Adipose tissue (tissue), 3 donors: ENCODE results near the gene SLC26A4. TPM values are rescaled to one million over a fixed set of nuclear protein-coding genes. Genes with fewer than 3 reads are reported as not detected.

Experiments
- H3K27ac ChIP-seq: one replicate; pipeline ENCODE4 v1.5.1; 2013; ENCODE audit warnings: low read depth, low read length
- WGBS, 3 donors: extraction: QIAGEN DNeasy Blood & Tissue Kit; methylation state at CpG; one replicate each; pipeline ENCODE4 v1.1.7; 2013; 5-methylcytosine and 5-hydroxymethylcytosine counted together
- polyA plus RNA-seq, 3 donors: library from polyadenylated mRNA; stranded (reverse); fragments of 200-250 nt; gene quantifications; one replicate each; pipeline ENCODE4 v1.2.3, GENCODE V29; 2013
- donor health status: healthy with polysubstance abuse.
- donor health status: Bipolar disorder and iron deficiency.
- donor health status: healthy.

The SLC26A4 gene
- polyA plus RNA-seq, 3 donors, result 0.30 to 1.9 (median 0.31) TPM

DNA sequence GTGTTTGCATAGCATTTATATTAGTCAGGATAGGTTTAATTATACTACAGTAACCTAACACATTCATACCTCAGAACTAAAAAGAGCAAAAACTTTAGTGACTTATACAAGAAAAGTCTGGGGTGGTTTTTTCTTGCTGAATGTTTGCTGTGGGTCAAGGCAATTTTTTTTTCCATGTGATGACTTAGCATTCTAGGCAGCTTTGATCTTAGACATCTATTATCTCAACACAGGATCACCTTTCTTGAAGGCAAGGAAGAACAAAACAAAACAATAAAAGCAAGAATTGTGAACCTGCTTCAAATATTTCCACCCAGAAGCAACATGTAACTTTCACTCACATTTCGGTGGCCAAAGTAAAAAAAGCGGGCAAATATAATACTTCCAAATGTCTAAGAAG, 62.6 kb downstream of the SLC26A4 start:
- 88 to 96% (median 94%) methylated on average over 2 of the region's 2 CpGs for WGBS, 3 donors

DNA sequence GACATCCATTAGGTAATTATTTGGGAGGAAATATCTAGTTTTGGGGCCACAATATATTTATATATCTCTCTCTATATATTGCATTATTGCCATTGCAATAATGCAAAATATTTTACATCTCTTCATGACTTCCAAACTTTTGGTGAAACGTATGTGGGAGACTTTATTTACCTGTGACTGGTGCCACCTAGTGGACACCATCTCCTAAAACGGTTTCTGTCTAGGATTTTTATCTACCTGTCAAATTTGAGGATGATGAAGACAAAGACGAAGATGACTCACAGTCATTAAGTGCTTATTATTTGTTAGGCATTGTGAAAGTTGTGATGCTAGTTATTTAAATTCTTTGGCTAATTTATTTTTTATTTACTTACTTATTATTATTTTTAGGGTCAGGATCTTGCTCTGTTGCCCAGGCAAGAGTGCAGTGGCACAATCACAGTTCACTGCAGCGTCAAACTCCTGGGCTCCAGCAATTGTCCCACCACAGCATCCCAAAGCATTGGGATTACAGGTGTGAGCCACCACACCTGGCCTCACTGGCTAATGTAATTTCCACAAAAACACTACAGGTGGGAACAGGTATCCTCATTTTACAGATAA, 64.6 kb downstream of the SLC26A4 start:
- no peak overlapping the region for H3K27ac ChIP-seq
- 16 to 24% (median 20%) methylated on average over 4 of the region's 4 CpGs for WGBS, 3 donors

More for the DNA sequence above, 62.6 kb downstream of the SLC26A4 start:
- H3K27ac ChIP-seq, result no peak overlapping the region

DNA sequence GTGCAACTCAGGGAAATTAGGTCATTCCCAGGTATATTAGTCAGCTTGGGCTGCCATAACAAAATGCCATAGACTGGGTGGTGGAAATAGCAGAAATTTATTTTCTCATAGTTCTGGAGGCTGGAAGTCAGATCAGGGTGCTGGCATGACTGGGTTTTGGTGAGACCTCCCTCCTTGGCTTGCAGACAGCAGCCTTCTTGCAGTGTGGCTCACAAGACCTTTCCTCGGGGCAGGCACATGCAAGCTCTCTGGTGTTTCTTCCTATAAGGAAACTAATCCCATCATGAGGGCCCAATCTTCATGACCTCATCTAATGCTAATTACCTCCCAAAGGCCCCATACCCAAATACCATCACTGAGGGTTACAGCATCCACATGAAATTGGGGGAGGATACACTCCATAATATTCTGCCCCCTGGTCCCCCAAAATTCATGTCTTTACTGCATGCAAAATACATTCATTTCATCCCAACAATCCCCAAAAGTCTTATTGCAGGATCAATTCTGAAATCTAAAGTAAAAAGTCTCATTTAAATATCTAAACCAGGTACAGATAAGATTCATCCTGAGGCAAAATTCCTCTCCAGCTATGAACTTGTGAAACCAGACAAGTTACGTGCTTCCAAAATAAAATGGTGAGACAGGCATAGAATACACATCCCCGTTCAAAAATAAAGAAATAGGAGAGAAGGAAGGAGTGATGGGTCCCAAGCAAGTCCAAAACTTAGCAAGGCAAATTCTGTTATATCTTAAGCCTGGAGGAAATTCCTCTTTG, 65.9 kb downstream of the SLC26A4 start:
- no peak overlapping the region for H3K27ac ChIP-seq
- WGBS, 3 donors, result 78 to 84% (median 83%) methylated on average over 3 of the region's 3 CpGs

DNA sequence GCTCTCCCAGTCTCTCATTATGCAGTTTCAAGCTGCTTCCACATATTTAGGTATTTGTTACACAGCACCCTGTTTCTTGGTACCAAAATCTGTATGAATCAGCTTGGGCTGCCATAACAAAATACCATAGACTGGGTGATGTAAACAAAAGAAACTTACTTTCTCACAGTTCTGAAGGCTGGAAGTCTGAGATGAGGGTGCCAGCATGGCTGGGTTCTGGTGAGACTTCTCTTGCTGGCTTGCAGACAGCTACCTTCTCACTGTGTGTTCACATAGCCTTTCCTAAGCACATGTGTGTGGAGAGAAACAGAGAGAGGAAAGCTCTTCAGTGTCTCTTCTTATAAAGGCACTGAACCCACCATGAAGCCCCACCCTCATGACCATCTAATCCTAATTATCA, 67.6 kb downstream of the SLC26A4 start:
- H3K27ac ChIP-seq, result no peak overlapping the region

DNA sequence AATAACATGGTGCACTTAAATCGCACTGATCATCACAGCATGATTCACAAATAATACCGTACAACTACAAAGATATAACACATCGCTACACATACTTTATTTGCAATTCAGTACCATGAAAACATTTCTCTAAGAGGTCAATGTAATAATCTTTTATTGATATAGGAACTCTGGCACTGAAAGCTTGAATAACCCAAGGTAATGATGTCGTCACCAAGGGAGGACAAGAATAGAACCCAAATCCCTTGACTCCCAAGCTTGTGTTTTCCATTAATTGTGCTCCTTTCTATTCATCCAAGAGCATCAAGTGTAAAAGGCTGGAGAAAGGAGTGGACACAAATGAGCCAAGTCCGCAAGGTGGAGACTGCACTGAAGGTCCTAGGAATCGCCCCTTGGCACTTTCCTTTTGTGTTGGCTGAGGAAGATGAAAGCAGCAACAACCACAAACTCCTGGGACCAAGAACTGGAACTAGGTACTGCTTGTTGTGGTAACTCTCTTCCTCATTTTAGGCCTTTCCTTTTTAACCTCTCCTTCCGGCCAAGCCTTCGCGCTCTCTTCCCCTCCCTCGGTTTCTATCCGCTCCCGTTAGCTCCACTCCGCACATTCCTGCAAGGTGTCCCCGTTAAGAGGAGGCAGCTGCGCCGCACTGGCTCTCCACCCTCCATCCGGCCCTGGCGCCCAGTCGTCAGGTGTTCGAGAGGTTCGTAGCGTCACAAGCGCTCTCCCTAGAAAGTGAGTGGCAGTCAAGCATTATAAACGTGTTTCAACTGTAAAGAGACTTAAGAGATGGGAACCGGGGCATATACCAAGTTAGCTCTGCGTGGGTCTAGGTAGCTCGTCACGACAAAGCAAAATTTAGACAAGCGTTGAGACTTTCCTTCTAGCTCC, 82.3 kb downstream of the SLC26A4 start:
- H3K27ac ChIP-seq, result peak overlapping the region; percentile 57
- WGBS, 3 donors, result 14% methylated on average over 29 of the region's 29 CpGs

DNA sequence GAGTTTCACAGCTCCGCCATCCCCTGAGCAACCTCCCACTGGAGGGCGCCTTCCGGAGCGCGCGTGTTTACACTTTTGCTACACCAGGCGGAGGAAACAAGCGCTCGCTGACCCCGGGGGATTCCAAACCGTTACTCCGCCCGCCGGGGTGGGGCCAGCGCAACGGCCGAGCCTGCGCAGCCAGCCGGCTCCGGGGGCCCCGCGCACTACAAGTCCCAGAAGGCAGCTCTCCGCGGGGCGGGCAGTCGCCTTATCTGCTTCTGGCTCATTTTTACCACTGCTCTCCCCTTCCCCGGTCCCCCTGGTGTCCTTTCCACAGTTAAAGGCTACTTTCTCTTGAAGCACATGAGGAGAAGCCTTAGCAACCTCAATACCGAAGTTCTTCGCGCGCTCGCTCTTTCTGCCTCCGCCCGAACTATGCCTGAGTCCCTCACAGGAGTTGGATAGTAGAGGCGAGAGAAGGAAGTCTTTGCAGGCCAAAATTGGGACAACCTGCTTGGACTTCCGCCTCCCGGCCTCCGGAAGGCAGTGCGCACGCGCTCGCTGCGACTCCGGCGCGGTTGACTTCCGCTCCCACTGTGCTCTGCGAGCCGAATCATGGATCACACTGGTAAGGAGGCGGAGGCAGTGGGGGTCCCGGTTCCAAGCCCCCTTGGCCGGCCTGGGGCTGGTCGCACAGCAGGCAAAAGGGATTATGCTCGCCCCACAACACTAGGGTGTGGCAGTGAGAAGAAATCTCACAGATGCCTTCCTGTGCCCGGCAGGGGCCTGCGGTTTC, 83.1 kb downstream of the SLC26A4 start, which contains the start of gene CBLL1:
Gene CBLL1 (plus strand): TSS at position 576 of the 778 bp plus-strand sequence. CDS start 22 bp downstream, at position 598.
- peak within 1 kb of the TSS; percentile 57 for H3K27ac ChIP-seq
- WGBS, 3 donors, result 0% methylated on average over 56 of the region's 56 CpGs

DNA sequence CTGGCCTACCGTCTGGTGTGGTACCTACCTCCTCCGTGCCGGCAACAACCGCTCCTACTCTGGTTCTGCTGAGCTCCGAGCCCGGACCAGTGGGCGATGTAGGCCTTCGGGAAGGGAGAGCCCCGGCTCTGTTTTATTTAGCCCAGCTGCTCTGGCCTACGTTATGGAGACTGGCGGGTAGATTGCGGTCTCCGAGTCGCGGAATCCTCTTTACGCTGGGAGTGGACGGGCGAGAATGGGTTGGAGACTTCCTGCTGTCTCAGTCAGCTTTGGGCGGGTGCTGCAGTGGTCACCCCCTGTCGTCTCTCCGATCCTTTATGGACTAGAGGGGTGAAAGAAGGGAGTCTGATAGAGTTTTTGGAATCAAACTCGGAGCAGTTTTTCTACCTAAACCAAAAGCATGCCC, 83.7 kb downstream of the SLC26A4 start:
- peak overlapping the region; percentile 19 for H3K27ac ChIP-seq
- WGBS, 3 donors, result 0% methylated on average over 22 of the region's 22 CpGs

DNA sequence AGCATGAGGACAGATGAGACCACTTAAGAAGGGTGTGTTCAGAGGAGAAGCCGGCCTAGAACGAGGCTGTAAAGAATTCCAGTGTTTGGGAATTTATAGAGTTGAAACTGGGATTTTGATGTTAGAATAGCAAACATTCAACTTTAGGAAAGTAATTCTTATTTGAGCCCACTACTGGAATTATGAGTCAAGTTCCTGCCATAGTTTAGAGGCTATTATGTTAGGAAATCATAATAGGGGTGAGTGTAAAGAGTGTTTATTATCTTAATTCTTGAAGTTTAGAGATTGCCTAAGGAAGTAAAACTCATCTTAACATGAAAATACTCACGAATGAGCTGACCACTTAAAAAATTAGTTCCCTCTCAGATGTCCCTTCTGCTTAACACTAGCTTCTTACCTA, 85.4 kb downstream of the SLC26A4 start:
- WGBS, 3 donors, result 54 to 65% (median 63%) methylated on average over 3 of the region's 3 CpGs
- H3K27ac ChIP-seq, result no peak overlapping the region

DNA sequence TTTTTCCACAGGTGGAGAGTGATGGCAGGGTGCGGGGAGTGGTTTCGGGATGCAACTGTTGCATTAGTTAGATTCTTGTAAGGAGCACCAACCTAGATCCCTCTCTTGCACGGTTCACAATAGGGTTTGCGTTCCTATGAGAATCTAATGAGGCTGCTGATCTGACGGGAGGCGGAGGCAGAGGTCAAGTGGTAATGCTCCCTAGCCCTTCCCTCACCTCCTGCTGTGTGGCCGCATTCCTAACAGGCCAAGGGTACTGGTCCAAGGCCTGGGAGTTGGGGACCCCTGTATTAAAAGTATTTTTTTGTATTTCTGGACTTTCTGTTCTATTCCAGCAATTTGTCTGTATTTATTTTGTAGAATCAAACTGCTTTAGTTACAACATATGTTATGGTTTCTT, 90.5 kb downstream of the SLC26A4 start:
- WGBS, 3 donors, result 94 to 95% (median 95%) methylated on average over 7 of the region's 7 CpGs
- no peak overlapping the region for H3K27ac ChIP-seq

DNA sequence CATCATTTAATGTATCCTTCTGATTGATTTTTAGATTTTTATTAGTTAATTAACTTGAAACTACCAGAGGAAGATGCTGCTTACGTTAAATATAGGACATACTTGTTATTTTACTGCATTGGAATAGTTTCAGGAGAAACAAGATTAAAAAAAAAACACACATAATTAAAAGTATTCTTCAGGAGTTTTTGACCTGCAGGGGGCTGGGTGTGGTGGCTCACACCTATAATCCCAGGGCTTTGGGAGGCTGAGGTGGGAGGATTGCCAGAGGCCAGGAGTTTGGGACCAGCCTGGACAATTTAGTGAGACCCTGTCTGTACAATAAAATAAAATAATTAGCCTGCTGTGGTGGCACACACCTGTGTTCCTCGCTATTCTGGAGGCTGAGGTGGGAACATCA, 94.0 kb downstream of the SLC26A4 start:
- 97 to 98% (median 98%) methylated on average over 2 of the region's 2 CpGs for WGBS, 3 donors
- no peak overlapping the region for H3K27ac ChIP-seq

DNA sequence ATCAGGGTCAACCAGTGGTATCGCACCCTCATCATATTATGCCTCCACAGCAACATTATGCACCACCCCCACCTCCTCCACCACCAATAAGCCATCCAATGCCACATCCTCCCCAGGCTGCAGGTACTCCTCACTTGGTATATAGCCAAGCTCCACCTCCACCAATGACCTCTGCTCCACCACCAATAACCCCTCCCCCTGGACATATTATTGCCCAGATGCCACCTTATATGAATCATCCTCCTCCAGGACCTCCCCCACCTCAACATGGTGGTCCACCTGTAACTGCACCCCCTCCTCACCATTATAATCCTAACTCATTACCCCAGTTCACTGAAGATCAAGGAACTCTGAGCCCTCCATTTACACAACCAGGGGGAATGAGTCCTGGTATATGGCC, 98.0 kb downstream of the SLC26A4 start:
- 93 to 100% (median 95%) methylated on average over 1 of the region's 1 CpG for WGBS, 3 donors

DNA sequence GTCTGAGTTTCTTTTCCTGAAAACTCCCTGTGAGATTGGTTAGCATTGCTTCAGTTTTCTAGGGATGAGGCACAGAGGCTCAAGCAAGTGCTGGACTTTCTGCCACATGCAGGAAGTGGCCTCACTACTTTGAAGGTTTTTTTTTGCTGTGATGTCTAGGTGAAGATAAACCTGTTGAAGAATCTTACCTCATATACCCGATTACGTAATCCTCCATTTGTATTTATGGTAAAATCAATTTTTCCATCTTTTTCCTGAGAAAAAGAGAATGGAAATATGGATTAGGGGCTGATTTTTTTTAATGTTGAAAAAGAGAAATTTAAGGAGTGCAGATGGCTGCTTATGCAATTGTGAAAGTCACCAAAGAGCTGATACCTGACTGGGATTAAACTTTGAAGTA, 106.8 kb downstream of the SLC26A4 start:
- 96 to 98% (median 97%) methylated on average over 2 of the region's 2 CpGs for WGBS, 3 donors
- no peak overlapping the region for H3K27ac ChIP-seq

More for the DNA sequence above, 98.0 kb downstream of the SLC26A4 start:
- no peak overlapping the region for H3K27ac ChIP-seq

Other genes with a start within 250 kb of the SLC26A4 start
- under 1 TPM in 1 of 3 donors, not detected in 2; 0.01 TPM for gene GPR22, start 190.8 kb upstream of the SLC26A4 start, polyA plus RNA-seq
- gene COG5, start 96.9 kb upstream of the SLC26A4 start, polyA plus RNA-seq, result 10 to 100 TPM in 1 of 3 donors, 1 to 10 TPM in 2; 8.8 to 11.1 (median 9.8) TPM
- 1 to 10 TPM; 2.0 to 6.2 (median 2.6) TPM for gene DUS4L, start 96.9 kb upstream of the SLC26A4 start, polyA plus RNA-seq
- gene BCAP29, start 80.6 kb upstream of the SLC26A4 start, polyA plus RNA-seq, result 10 to 100 TPM; 22.2 to 54.4 (median 48.6) TPM
- gene CBLL1, start 83.3 kb downstream of the SLC26A4 start, polyA plus RNA-seq, result 10 to 100 TPM in 1 of 3 donors, 1 to 10 TPM in 2; 5.4 to 11.4 (median 9.4) TPM
- gene SLC26A3, start 142.4 kb downstream of the SLC26A4 start, polyA plus RNA-seq, result under 1 TPM; 0.05 to 0.27 (median 0.11) TPM
- gene DLD, start 230.4 kb downstream of the SLC26A4 start, polyA plus RNA-seq, result 100 to 1,000 TPM in 1 of 3 donors, 10 to 100 TPM in 2; 44.5 to 205 (median 55.7) TPM